Measurements from ENCODE around the gene C11orf54.

The C11orf54 gene

DNA sequence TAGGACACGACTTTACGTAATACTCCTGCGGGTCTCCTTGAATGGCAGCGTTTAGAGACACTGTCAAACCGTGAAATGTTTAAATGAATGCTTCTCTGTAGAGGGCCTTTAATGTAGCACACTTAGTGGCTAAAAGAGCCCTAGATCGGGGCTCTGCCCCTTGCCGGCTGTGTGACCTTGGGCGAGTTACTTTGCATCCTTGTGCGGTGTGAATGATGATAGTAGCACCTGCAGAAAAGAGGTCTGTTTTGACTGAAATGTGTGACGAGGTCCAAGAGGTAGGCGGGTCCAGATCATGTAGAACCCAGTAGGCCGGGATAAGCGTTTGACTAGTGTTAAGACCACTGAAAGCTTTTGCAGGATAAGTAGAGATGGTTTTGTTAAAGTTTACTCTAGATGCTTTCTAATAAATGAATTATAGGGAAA is 43.5 kb downstream of the C11orf54 start:
- Histone ChIP-seq H3K4me2 (ENCODE audit: low read length) (peak overlapping the region; percentile 73), H3K18ac (ENCODE audit: low read length) (no peak overlapping the region), H3K36me3 (ENCODE audit: control insufficient read depth in 1 of 2, insufficient read depth in 2 of 2, low read length in 2 of 2) (peaks cover 4 to 6% of the 10 kb centered on the region in 2 experiments), H3K27ac (ENCODE audit: low read depth, low read length) (no peak overlapping the region), H2AFZ (ENCODE audit: insufficient read depth, low read length, poor library complexity) (no peak overlapping the region), H3K4me1 (ENCODE audit: control insufficient read depth in 1 of 2, insufficient read depth in 2 of 2, low read length in 2 of 2) (peaks cover 3% of the 10 kb centered on the region in 2 experiments), H3K9ac (ENCODE audit: low read length) (peak overlapping the region; percentile 99), H3K4ac (ENCODE audit: low read depth, low read length) (peak overlapping the region; percentile 83), H3K14ac (ENCODE audit: low read length) (no peak overlapping the region), H2BK12ac (ENCODE audit: low read length) (no peak overlapping the region), H4K8ac (ENCODE audit: low read depth, low read length) (peak overlapping the region; percentile 93), H3K4me3 (ENCODE audit: low read depth, low read length) (peak overlapping the region; percentile 99), H2BK5ac (ENCODE audit: low read depth, low read length, poor library complexity) (no peak overlapping the region), H3K27me3 (ENCODE audit: insufficient read depth, low read length) (no peaks in the 10 kb centered on the region), H3K79me1 (ENCODE audit: low read length) (peaks cover 7% of the 10 kb centered on the region), H3K23ac (ENCODE audit: low read length) (no peak overlapping the region), H2AK5ac (ENCODE audit: low read length) (no peak overlapping the region), H4K91ac (ENCODE audit: low read depth, low read length) (no peak overlapping the region), H4K12ac (ENCODE audit: low read depth, low read length) (no peak overlapping the region), H3K9me3 (ENCODE audit: insufficient read depth, low read depth, low read length) (peaks cover 2% of the 10 kb centered on the region), H3K79me2 (ENCODE audit: control insufficient read depth, insufficient read depth, low read length, poor library complexity) (peaks cover 14% of the 10 kb centered on the region), H2BK120ac (ENCODE audit: insufficient read depth, low read length, poor library complexity) (no peak overlapping the region)
- no peak for DNase-seq
- WGBS (ENCODE audit: extremely low coverage, insufficient coverage, insufficient read length): no CpG with 5 or more reads among the region's 13 CpGs

DNA sequence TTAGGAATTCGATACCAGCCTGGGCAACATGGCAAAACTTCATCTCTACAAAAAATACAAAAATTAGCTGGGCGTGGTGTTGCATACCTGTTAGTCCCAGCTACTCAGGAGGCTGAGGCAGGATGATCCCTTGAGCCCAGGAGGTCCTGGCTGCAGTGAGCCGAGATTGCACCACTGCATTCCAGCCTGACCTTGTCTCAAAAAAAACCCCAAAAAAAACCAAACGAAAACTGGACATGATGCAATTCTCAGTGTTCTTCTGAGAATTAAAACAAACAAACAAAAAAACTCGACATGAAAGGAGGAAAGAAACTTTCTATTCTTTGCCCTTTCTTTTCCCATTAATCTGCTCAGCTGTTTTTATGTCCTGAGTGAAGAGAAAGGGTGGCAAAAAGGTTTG is 50.0 kb downstream of the C11orf54 start:
- H3K23ac ChIP-seq (ENCODE audit: low read length): no peak overlapping the region
- H3K4me2 ChIP-seq (ENCODE audit: low read length): no peak overlapping the region
- DNase-seq: no peak
- H3K18ac ChIP-seq (ENCODE audit: low read length): no peak overlapping the region
- H3K9ac ChIP-seq (ENCODE audit: low read length): no peak overlapping the region
- H2BK12ac ChIP-seq (ENCODE audit: low read length): no peak overlapping the region
- H3K4me3 ChIP-seq (ENCODE audit: low read depth, low read length): no peak overlapping the region
- no peak overlapping the region for H2AK5ac ChIP-seq (ENCODE audit: low read length)
- H4K8ac ChIP-seq (ENCODE audit: low read depth, low read length): no peak overlapping the region
- no peaks in the 10 kb centered on the region for H3K27me3 ChIP-seq (ENCODE audit: insufficient read depth, low read length)
- no peak overlapping the region for H3K27ac ChIP-seq (ENCODE audit: low read depth, low read length)
- H2AFZ ChIP-seq (ENCODE audit: insufficient read depth, low read length, poor library complexity): no peak overlapping the region
- peaks cover 2% of the 10 kb centered on the region for H3K79me2 ChIP-seq (ENCODE audit: control insufficient read depth, insufficient read depth, low read length, poor library complexity)
- no peak overlapping the region for H2BK120ac ChIP-seq (ENCODE audit: insufficient read depth, low read length, poor library complexity)
- H3K4me1 ChIP-seq (ENCODE audit: control insufficient read depth in 1 of 2, insufficient read depth in 2 of 2, low read length in 2 of 2): no peaks in the 10 kb centered on the region
- H3K14ac ChIP-seq (ENCODE audit: low read length): no peak overlapping the region
- H3K4ac ChIP-seq (ENCODE audit: low read depth, low read length): no peak overlapping the region
- H3K9me3 ChIP-seq (ENCODE audit: insufficient read depth, low read depth, low read length): no peaks in the 10 kb centered on the region
- no peaks in the 10 kb centered on the region for H3K79me1 ChIP-seq (ENCODE audit: low read length)
- no peak overlapping the region for H4K91ac ChIP-seq (ENCODE audit: low read depth, low read length)
- peaks cover 29 to 39% of the 10 kb centered on the region in 2 experiments for H3K36me3 ChIP-seq (ENCODE audit: control insufficient read depth in 1 of 2, insufficient read depth in 2 of 2, low read length in 2 of 2)
- H2BK5ac ChIP-seq (ENCODE audit: low read depth, low read length, poor library complexity): no peak overlapping the region
- WGBS (ENCODE audit: extremely low coverage, insufficient coverage, insufficient read length): no CpG with 5 or more reads among the region's 5 CpGs
- H4K12ac ChIP-seq (ENCODE audit: low read depth, low read length): no peak overlapping the region

DNA sequence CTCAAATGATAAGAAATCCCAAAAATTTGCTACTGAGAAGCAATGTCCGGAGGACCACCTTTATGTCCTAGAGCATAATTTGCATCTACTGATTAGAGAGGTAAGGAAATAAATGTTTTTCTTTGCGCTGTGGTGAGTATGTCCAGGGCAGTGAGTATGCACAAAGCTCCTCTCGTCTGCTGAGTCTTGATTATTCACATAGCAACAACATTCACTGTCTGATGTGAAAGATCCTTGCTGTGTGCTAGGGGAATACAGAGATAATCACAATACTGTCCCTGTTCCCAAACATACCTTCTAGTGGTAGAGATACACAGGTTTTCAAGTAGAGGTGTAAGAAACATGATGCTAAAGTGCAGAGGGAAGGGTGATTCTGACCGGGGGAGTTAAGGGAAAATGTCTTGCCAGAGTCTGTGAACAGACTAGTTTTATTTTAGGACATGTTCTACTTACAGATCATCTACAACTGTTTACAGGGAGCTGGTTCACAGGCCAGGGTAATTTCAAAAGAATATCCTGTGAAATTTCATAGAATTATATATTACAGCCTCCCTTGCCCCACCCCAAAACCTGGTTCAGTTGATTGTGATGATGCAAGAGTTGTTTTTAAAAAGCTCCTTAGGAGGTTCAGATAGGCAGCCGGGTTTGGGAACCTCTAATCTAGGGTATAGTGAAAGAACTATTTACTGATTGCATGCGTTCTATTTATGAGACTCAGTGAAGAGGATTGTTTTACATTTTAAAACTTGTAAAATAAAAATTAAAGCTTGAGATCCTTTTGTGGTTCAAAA is 55.2 kb downstream of the C11orf54 start:
- Histone ChIP-seq H3K18ac (ENCODE audit: low read length) (no peak overlapping the region), H3K4ac (ENCODE audit: low read depth, low read length) (no peak overlapping the region), H3K23ac (ENCODE audit: low read length) (peak overlapping the region; percentile 80), H3K27me3 (ENCODE audit: insufficient read depth, low read length) (no peaks in the 10 kb centered on the region), H3K9ac (ENCODE audit: low read length) (no peak overlapping the region), H2BK5ac (ENCODE audit: low read depth, low read length, poor library complexity) (no peak overlapping the region), H2BK12ac (ENCODE audit: low read length) (no peak overlapping the region), H3K79me1 (ENCODE audit: low read length) (no peaks in the 10 kb centered on the region), H4K91ac (ENCODE audit: low read depth, low read length) (no peak overlapping the region), H2AK5ac (ENCODE audit: low read length) (no peak overlapping the region), H2BK120ac (ENCODE audit: insufficient read depth, low read length, poor library complexity) (no peak overlapping the region), H3K4me3 (ENCODE audit: low read depth, low read length) (no peak overlapping the region), H3K4me1 (ENCODE audit: control insufficient read depth in 1 of 2, insufficient read depth in 2 of 2, low read length in 2 of 2) (no peaks in the 10 kb centered on the region), H3K27ac (ENCODE audit: low read depth, low read length) (no peak overlapping the region), H3K79me2 (ENCODE audit: control insufficient read depth, insufficient read depth, low read length, poor library complexity) (no peaks in the 10 kb centered on the region), H3K4me2 (ENCODE audit: low read length) (no peak overlapping the region), H3K36me3 (ENCODE audit: control insufficient read depth in 1 of 2, insufficient read depth in 2 of 2, low read length in 2 of 2) (peaks cover 26 to 41% of the 10 kb centered on the region in 2 experiments), H2AFZ (ENCODE audit: insufficient read depth, low read length, poor library complexity) (no peak overlapping the region), H3K9me3 (ENCODE audit: insufficient read depth, low read depth, low read length) (no peaks in the 10 kb centered on the region), H3K14ac (ENCODE audit: low read length) (no peak overlapping the region), H4K8ac (ENCODE audit: low read depth, low read length) (no peak overlapping the region), H4K12ac (ENCODE audit: low read depth, low read length) (no peak overlapping the region)
- WGBS (ENCODE audit: extremely low coverage, insufficient coverage, insufficient read length): no CpG with 5 or more reads among the region's 6 CpGs
- DNase-seq: no peak

DNA sequence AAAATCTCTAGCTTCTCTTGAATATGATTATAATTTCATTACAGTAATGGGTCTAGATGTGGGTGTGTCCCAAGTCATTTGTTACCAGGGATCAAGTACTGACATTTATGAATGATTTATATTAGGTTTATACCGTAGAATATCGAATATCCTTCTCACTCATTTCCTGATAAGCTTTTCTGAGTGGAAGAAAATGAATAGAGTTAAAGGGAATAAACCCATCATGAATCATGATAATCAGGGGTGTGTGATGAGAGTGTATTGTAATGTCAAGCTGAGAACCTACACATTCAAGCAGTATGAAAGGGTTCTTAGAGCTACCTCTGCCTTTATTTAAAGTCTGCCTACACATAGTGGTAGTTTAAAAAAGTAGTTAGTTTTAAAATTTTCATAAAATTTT is 59.9 kb downstream of the C11orf54 start:
- Histone ChIP-seq H3K23ac (ENCODE audit: low read length) (no peak overlapping the region), H3K14ac (ENCODE audit: low read length) (no peak overlapping the region), H4K12ac (ENCODE audit: low read depth, low read length) (no peak overlapping the region), H3K36me3 (ENCODE audit: control insufficient read depth in 1 of 2, insufficient read depth in 2 of 2, low read length in 2 of 2) (peaks cover 17 to 40% of the 10 kb centered on the region in 2 experiments), H4K8ac (ENCODE audit: low read depth, low read length) (no peak overlapping the region), H3K27ac (ENCODE audit: low read depth, low read length) (no peak overlapping the region), H2BK120ac (ENCODE audit: insufficient read depth, low read length, poor library complexity) (no peak overlapping the region), H2BK5ac (ENCODE audit: low read depth, low read length, poor library complexity) (no peak overlapping the region), H3K79me1 (ENCODE audit: low read length) (no peaks in the 10 kb centered on the region), H3K4ac (ENCODE audit: low read depth, low read length) (no peak overlapping the region), H2BK12ac (ENCODE audit: low read length) (no peak overlapping the region), H3K27me3 (ENCODE audit: insufficient read depth, low read length) (no peaks in the 10 kb centered on the region), H2AFZ (ENCODE audit: insufficient read depth, low read length, poor library complexity) (no peak overlapping the region), H3K9me3 (ENCODE audit: insufficient read depth, low read depth, low read length) (no peaks in the 10 kb centered on the region), H3K4me1 (ENCODE audit: control insufficient read depth in 1 of 2, insufficient read depth in 2 of 2, low read length in 2 of 2) (no peaks in the 10 kb centered on the region), H3K9ac (ENCODE audit: low read length) (no peak overlapping the region), H3K4me3 (ENCODE audit: low read depth, low read length) (no peak overlapping the region), H3K18ac (ENCODE audit: low read length) (no peak overlapping the region), H3K79me2 (ENCODE audit: control insufficient read depth, insufficient read depth, low read length, poor library complexity) (no peaks in the 10 kb centered on the region), H2AK5ac (ENCODE audit: low read length) (no peak overlapping the region), H3K4me2 (ENCODE audit: low read length) (no peak overlapping the region), H4K91ac (ENCODE audit: low read depth, low read length) (no peak overlapping the region)
- no peak for DNase-seq
- WGBS (ENCODE audit: extremely low coverage, insufficient coverage, insufficient read length): no CpG with 5 or more reads among the region's 2 CpGs
